Sigmoid colon (tissue), 7 donors: ENCODE results near the gene KRTAP12-3. TPM values are rescaled to one million over a fixed set of nuclear protein-coding genes. Genes with fewer than 3 reads are reported as not detected.
"Not testable (repeated sequence)": the region's sequence is repeated elsewhere in the genome, so short reads cannot be mapped to it uniquely, and the experiment has no call there.

ENCODE experiments used
- DNase-seq: peaks from one replicate; pipeline ENCODE4 v3.0.0-alpha.2; 2019
- H3K27ac ChIP-seq, 4 donors: fragments of 200-600 bp; sonication (generic); one replicate each; pipeline ENCODE4 v1.5.1; 2016 to 2019; ENCODE audit warnings: mild to moderate bottlenecking in 1 of 4
- H3K27me3 ChIP-seq, 3 donors: fragments of 200-600 bp; sonication (generic); one replicate each; pipeline ENCODE4 v1.5.1; 2019; ENCODE audit warnings: mild to moderate bottlenecking in 1 of 3
- H3K36me3 ChIP-seq, 4 donors: fragments of 200-600 bp; sonication (generic); one replicate each; pipeline ENCODE4 v1.5.1; 2016 to 2019
- H3K4me1 ChIP-seq, 4 donors: fragments of 200-600 bp; sonication (generic); one replicate each; pipeline ENCODE4 v1.5.1; 2017 to 2019
- H3K4me3 ChIP-seq, 4 donors: fragments of 200-600 bp; sonication (generic); one replicate each; pipeline ENCODE4 v1.5.1; 2017 to 2019; ENCODE audit warnings: mild to moderate bottlenecking in 2 of 4, moderate library complexity in 1 of 4
- H3K9me3 ChIP-seq, 4 donors: fragments of 200-600 bp in 3 of 4; sonication (generic) in 3 of 4; one replicate each; pipeline versions ENCODE4 v1.5.1 to v1.6.1; 2013 to 2019
- CTCF ChIP-seq, 4 experiments: fragments of 450-650 bp in 3 of 4; fragments of 200-600 bp in 1 of 4; IDR thresholded peaks; one replicate each; pipeline ENCODE4 v1.5.1; 2016 to 2019; ENCODE audit warnings: antibody characterized with exemption in 4 of 4, mild to moderate bottlenecking in 3 of 4, moderate library complexity in 2 of 4
- EP300 ChIP-seq, 4 donors: sonication (generic); formaldehyde crosslinking; IDR thresholded peaks; one replicate each; pipeline ENCODE4 v1.6.1; 2017; ENCODE audit warnings: antibody characterized with exemption in 4 of 4
- POLR2A ChIP-seq, 2 donors: fragments of 450-650 bp; IDR thresholded peaks; one replicate each; pipeline ENCODE4 v1.6.1; 2016; ENCODE audit warnings: antibody characterized with exemption in 2 of 2, mild to moderate bottlenecking in 2 of 2, moderate library complexity in 2 of 2
- POLR2AphosphoS5 ChIP-seq, 4 donors: sonication (generic); formaldehyde crosslinking; IDR thresholded peaks; one replicate each; pipeline ENCODE4 v1.6.1; 2017; ENCODE audit warnings: antibody characterized with exemption in 4 of 4
- WGBS, 2 donors: extraction: QIAGEN DNeasy Blood & Tissue Kit; methylation state at CpG; one replicate each; pipeline ENCODE4 v1.1.7; 2013; 5-methylcytosine and 5-hydroxymethylcytosine counted together
- intact Hi-C: fragments of 100-400 bp; cut with DNase I; formaldehyde crosslinking; loops from one replicate; pipeline ENCODE4 v1.15.1; 2023
- polyA plus RNA-seq, 3 donors: library from polyadenylated mRNA; stranded (reverse); fragments of 200-250 nt; gene quantifications; one replicate each; pipeline ENCODE4 v1.2.3, GENCODE V29; 2013
- total RNA-seq, 4 donors: library from RNA; depleted of rRNA; stranded (reverse); fragments of >200 nt; gene quantifications; one replicate each; pipeline ENCODE4 v1.1.0, GENCODE V29; 2016
- donor health status: healthy with polysubstance abuse.
- donor health status: Bipolar disorder and iron deficiency.
- donor health status: healthy.

The KRTAP12-3 gene
- total and polyA plus RNA-seq, 7 donors: not detected

GRCh38 chr21:44639331-44639655 is 18.4 kb upstream of the KRTAP12-3 start:
- intact Hi-C loops: no loop called here
- H3K4me1 ChIP-seq: no peaks in the 10 kb centered on the region
- H3K27me3 ChIP-seq: peaks cover 0 to 32% (median 0%) of the 10 kb centered on the region in 3 donors
- no peak overlapping the region for H3K27ac ChIP-seq
- H3K36me3 ChIP-seq: no peaks in the 10 kb centered on the region
- DNase-seq: no peak
- 84 to 87% methylated on average over 12 of the region's 12 CpGs for WGBS, 2 donors
- no peak for TF ChIP-seq EP300 (IDR thresholded peaks at IDR 0.05)
- TF ChIP-seq POLR2AphosphoS5 (IDR thresholded peaks at IDR 0.05): no peak
- no peak for TF ChIP-seq POLR2A (IDR thresholded peaks at IDR 0.05)
- TF ChIP-seq CTCF (IDR thresholded peaks at IDR 0.05): no peak
- peaks cover 0 to 4% (median 1%) of the 10 kb centered on the region in 4 donors for H3K9me3 ChIP-seq
- H3K4me3 ChIP-seq: no peak overlapping the region

GRCh38 chr21:44640761-44641160 is 17.0 kb upstream of the KRTAP12-3 start:
- 79 to 91% methylated on average over 5 of the region's 5 CpGs for WGBS, 2 donors
- H3K4me1 ChIP-seq: no peaks in the 10 kb centered on the region
- no peaks in the 10 kb centered on the region for H3K36me3 ChIP-seq
- peaks cover 0 to 29% (median 0%) of the 10 kb centered on the region in 3 donors for H3K27me3 ChIP-seq
- TF ChIP-seq POLR2AphosphoS5 (IDR thresholded peaks at IDR 0.05) (no peak), POLR2A (IDR thresholded peaks at IDR 0.05) (no peak)
- intact Hi-C loops: no loop called here
- no peak overlapping the region for H3K27ac ChIP-seq
- DNase-seq: no peak
- H3K4me3 ChIP-seq: no peak overlapping the region
- H3K9me3 ChIP-seq: peaks cover 0 to 6% (median 1%) of the 10 kb centered on the region in 4 donors

- H3K27ac ChIP-seq: no peak overlapping the region
- DNase-seq: no peak
- intact Hi-C loops: no loop called here
- no peak overlapping the region for H3K4me3 ChIP-seq
- no peak for TF ChIP-seq EP300 (IDR thresholded peaks at IDR 0.05)
- no peak for TF ChIP-seq POLR2AphosphoS5 (IDR thresholded peaks at IDR 0.05)
- no peak for TF ChIP-seq CTCF (IDR thresholded peaks at IDR 0.05)
- TF ChIP-seq POLR2A (IDR thresholded peaks at IDR 0.05): no peak
- H3K4me1 ChIP-seq: no peaks in the 10 kb centered on the region
- no peaks in the 10 kb centered on the region for H3K36me3 ChIP-seq
- WGBS, 2 donors: 80 to 82% methylated on average over 14 of the region's 14 CpGs
- H3K27me3 ChIP-seq: peaks cover 0 to 32% (median 10%) of the 10 kb centered on the region in 3 donors
- peaks cover 0 to 6% (median 1%) of the 10 kb centered on the region in 4 donors for H3K9me3 ChIP-seq
These were observed 13.9 kb upstream of the KRTAP12-3 start for GRCh38 chr21:44643741-44644310.

GRCh38 chr21:44644878-44645277 is 12.9 kb upstream of the KRTAP12-3 start:
- Histone ChIP-seq H3K36me3 (no peaks in the 10 kb centered on the region), H3K4me1 (no peaks in the 10 kb centered on the region), H3K27ac (no peak overlapping the region), H3K27me3 (peaks cover 0 to 21% (median 10%) of the 10 kb centered on the region in 3 donors), H3K4me3 (no peak overlapping the region), H3K9me3 (peaks cover 0 to 6% (median 1%) of the 10 kb centered on the region in 4 donors)
- WGBS, 2 donors: 44 to 50% methylated on average over 2 of the region's 2 CpGs
- no peak for DNase-seq
- TF ChIP-seq EP300 (IDR thresholded peaks at IDR 0.05): no peak
- TF ChIP-seq POLR2AphosphoS5 (IDR thresholded peaks at IDR 0.05): no peak
- TF ChIP-seq POLR2A (IDR thresholded peaks at IDR 0.05): no peak
- no peak for TF ChIP-seq CTCF (IDR thresholded peaks at IDR 0.05)
- intact Hi-C loops: no loop called here

GRCh38 chr21:44646366-44647221 is 11.1 kb upstream of the KRTAP12-3 start, which contains the start of gene KRTAP10-11:
Gene KRTAP10-11 (plus strand): TSS chr21:44646414. CDS start chr21:44646459, 45 bp downstream.
- H3K27me3 ChIP-seq: peaks cover 0 to 14% (median 10%) of the 10 kb centered on the region in 3 donors
- H3K36me3 ChIP-seq, intact Hi-C loops, DNase-seq, H3K9me3 ChIP-seq, H3K4me1 ChIP-seq, H3K27ac ChIP-seq, H3K4me3 ChIP-seq: not testable (repeated sequence)
- 73 to 78% methylated on average over 21 of the region's 21 CpGs for WGBS, 2 donors
